GM23248 (cell line): ENCODE data around the gene CNDP1. TPM values are rescaled to one million over a fixed set of nuclear protein-coding genes. Genes with fewer than 3 reads are reported as not detected.

Experiments
- DNase-seq: peaks from one replicate; pipeline ENCODE4 v3.0.0-alpha.2; 2015
- H2AFZ ChIP-seq: fragments of 200-600 bp; sonication (generic); 2 replicates; pipeline ENCODE4 v1.6.1; 2016; ENCODE audit warnings: antibody characterized with exemption
- H3F3A ChIP-seq: fragments of 200-600 bp; sonication (generic); 2 replicates; pipeline ENCODE4 v1.6.1; 2016; ENCODE audit warnings: mild to moderate bottlenecking, antibody characterized with exemption, mixed run types; ENCODE audit not compliant: insufficient read depth
- H3K27ac ChIP-seq: fragments of 200-600 bp; sonication (generic); 2 replicates; pipeline ENCODE4 v1.5.1; 2016; ENCODE audit warnings: mild to moderate bottlenecking
- H3K27me3 ChIP-seq: fragments of 200-600 bp; sonication (generic); replicated peaks from 2 replicates; pipeline ENCODE4 v1.6.1; 2016; ENCODE audit warnings: mild to moderate bottlenecking; ENCODE audit not compliant: insufficient read depth
- H3K36me3 ChIP-seq: fragments of 200-600 bp; sonication (generic); 2 replicates; pipeline ENCODE4 v1.6.1; 2016; ENCODE audit warnings: low read depth, mild to moderate bottlenecking
- H3K4me1 ChIP-seq: fragments of 200-600 bp; sonication (generic); 2 replicates; pipeline ENCODE4 v1.6.1; 2016; ENCODE audit warnings: mild to moderate bottlenecking; ENCODE audit not compliant: insufficient read depth
- H3K4me2 ChIP-seq: fragments of 200-600 bp; sonication (generic); one replicate; pipeline ENCODE4 v1.6.1; 2016; ENCODE audit warnings: mild to moderate bottlenecking; ENCODE audit not compliant: unreplicated experiment
- H3K4me3 ChIP-seq: fragments of 200-600 bp; sonication (generic); 2 replicates; pipeline ENCODE4 v1.5.1; 2016; ENCODE audit warnings: mild to moderate bottlenecking
- H3K79me2 ChIP-seq: fragments of 200-600 bp; sonication (generic); 2 replicates; pipeline ENCODE4 v1.6.1; 2016; ENCODE audit warnings: mild to moderate bottlenecking; ENCODE audit not compliant: insufficient read depth
- H3K9ac ChIP-seq: fragments of 200-600 bp; sonication (generic); 2 replicates; pipeline ENCODE4 v1.6.1; 2016; ENCODE audit warnings: mild to moderate bottlenecking
- H3K9me2 ChIP-seq: fragments of 200-600 bp; sonication (generic); 2 replicates; pipeline ENCODE4 v1.6.1; 2016; ENCODE audit warnings: mixed run types, mild to moderate bottlenecking, moderate library complexity; ENCODE audit not compliant: insufficient read depth
- H3K9me3 ChIP-seq: fragments of 200-600 bp; sonication (generic); one replicate; pipeline ENCODE4 v1.6.1; 2017; ENCODE audit warnings: low read depth
- H4K20me1 ChIP-seq: fragments of 200-600 bp; sonication (generic); 2 replicates; pipeline ENCODE4 v1.6.0; 2016; ENCODE audit not compliant: insufficient read depth
- EZH2 ChIP-seq: fragments of 200-600 bp; sonication (generic); IDR thresholded peaks from 2 replicates; pipeline ENCODE4 v1.6.1; 2018; ENCODE audit warnings: antibody characterized with exemption, mild to moderate bottlenecking; ENCODE audit not compliant: insufficient read depth, poor library complexity, severe bottlenecking
- EZH2phosphoT487 ChIP-seq: fragments of 200-600 bp; sonication (generic); IDR thresholded peaks from 2 replicates; pipeline ENCODE4 v1.6.1; 2018; ENCODE audit warnings: antibody characterized with exemption, moderate library complexity, mild to moderate bottlenecking, low read depth; ENCODE audit not compliant: insufficient read depth
- WGBS, 2 experiments: methylation state at CpG; one replicate each; pipeline ENCODE4 v1.1.6; 2015 to 2017; ENCODE audit warnings: low lambda C conversion rate in 2 of 2, low coverage in 1 of 2; ENCODE audit errors: missing lambda C conversion rate in 2 of 2; 5-methylcytosine and 5-hydroxymethylcytosine counted together
- in situ Hi-C: fragments of 300-500 bp; cut with MboI; formaldehyde crosslinking; loops from 2 replicates; pipeline ENCODE4 v1.15.0; 2020
- polyA plus RNA-seq: library from polyadenylated mRNA; unstranded; fragments of >200 nt; fragmentation: Nextera tagmentation; extraction: Ambion mirVana; gene quantifications from 2 replicates; pipeline ENCODE4 v1.2.1, GENCODE V29; 2016
- total RNA-seq: library from RNA; depleted of rRNA; stranded (reverse); fragments of >200 nt; shearing (Covaris generic); gene quantifications from 2 replicates; pipeline ENCODE4 v1.2.3, GENCODE V29; 2014

The CNDP1 gene
- total and polyA plus RNA-seq, 2 experiments from 2014 or later: not detected

GRCh38 chr18:74513149-74513882, 21.0 kb upstream of the CNDP1 start:
- Histone ChIP-seq H3K36me3 (no peaks in the 10 kb centered on the region; the same call in 1 of the 2 replicates), H3K27ac (no peak overlapping the region), H3K27me3 (no peaks in the 10 kb centered on the region), H2AFZ (no peak overlapping the region), H4K20me1 (no peaks in the 10 kb centered on the region), H3K79me2 (no peaks in the 10 kb centered on the region; the same call in 1 of the 2 replicates), H3K4me2 (no peak overlapping the region), H3K9me2 (no peaks in the 10 kb centered on the region), H3K9me3 (no peaks in the 10 kb centered on the region), H3K9ac (no peak overlapping the region), H3F3A (no peaks in the 10 kb centered on the region), H3K4me1 (no peaks in the 10 kb centered on the region), H3K4me3 (no peak overlapping the region)
- TF ChIP-seq EZH2phosphoT487 (no peak), EZH2 (no peak)
- WGBS, 2 experiments: 96 to 98% methylated on average over 26 of the region's 27 CpGs
- DNase-seq: no peak
- in situ Hi-C loops: no loop called here

- TF ChIP-seq EZH2 (no peak), EZH2phosphoT487 (no peak)
- WGBS, 2 experiments: 94 to 95% methylated on average over 8 of the region's 8 CpGs
- in situ Hi-C loops: no loop called here
- H3K9me2 ChIP-seq: no peaks in the 10 kb centered on the region
- H3F3A ChIP-seq: no peaks in the 10 kb centered on the region
- H3K27ac ChIP-seq: no peak overlapping the region
- H3K27me3 ChIP-seq: no peaks in the 10 kb centered on the region
- no peak overlapping the region for H2AFZ ChIP-seq
- H3K4me1 ChIP-seq: no peaks in the 10 kb centered on the region
- H3K4me2 ChIP-seq: no peak overlapping the region
- no peaks in the 10 kb centered on the region; the same call in 1 of the 2 replicates for H3K36me3 ChIP-seq
- H3K79me2 ChIP-seq: no peaks in the 10 kb centered on the region
- no peak for DNase-seq
- no peak overlapping the region for H3K9ac ChIP-seq
- no peak overlapping the region for H3K4me3 ChIP-seq
- H4K20me1 ChIP-seq: no peaks in the 10 kb centered on the region
- no peaks in the 10 kb centered on the region for H3K9me3 ChIP-seq
Observed at GRCh38 chr18:74513883-74514205, 20.5 kb upstream of the CNDP1 start.

- Histone ChIP-seq H3K4me1 (no peaks in the 10 kb centered on the region), H3K4me2 (no peak overlapping the region), H3K9me2 (no peaks in the 10 kb centered on the region), H3K4me3 (no peak overlapping the region), H3K36me3 (peaks cover 5% of the 10 kb centered on the region; the same call in 1 of the 2 replicates), H3F3A (no peaks in the 10 kb centered on the region), H2AFZ (no peak overlapping the region), H3K79me2 (no peaks in the 10 kb centered on the region), H3K9ac (no peak overlapping the region), H3K27me3 (no peaks in the 10 kb centered on the region), H3K27ac (no peak overlapping the region), H4K20me1 (no peaks in the 10 kb centered on the region), H3K9me3 (no peaks in the 10 kb centered on the region)
- no peak for DNase-seq
- in situ Hi-C loops: no loop called here
- 98 to 99% methylated on average over 18 of the region's 18 CpGs for WGBS, 2 experiments
- TF ChIP-seq EZH2phosphoT487 (no peak), EZH2 (no peak)
Observed at GRCh38 chr18:74514860-74515495, 19.3 kb upstream of the CNDP1 start.

- H3K4me1 ChIP-seq: no peaks in the 10 kb centered on the region
- 95 to 96% methylated on average over 13 of the region's 13 CpGs for WGBS, 2 experiments
- peaks cover 5% of the 10 kb centered on the region; the same call in 1 of the 2 replicates for H3K36me3 ChIP-seq
- no peak overlapping the region for H3K9ac ChIP-seq
- no peak for DNase-seq
- no peaks in the 10 kb centered on the region for H3F3A ChIP-seq
- no peaks in the 10 kb centered on the region for H3K9me2 ChIP-seq
- no peaks in the 10 kb centered on the region for H4K20me1 ChIP-seq
- in situ Hi-C loops: no loop called here
- TF ChIP-seq EZH2 (no peak), EZH2phosphoT487 (no peak)
- no peak overlapping the region for H3K4me3 ChIP-seq
- no peaks in the 10 kb centered on the region for H3K27me3 ChIP-seq
- H3K27ac ChIP-seq: no peak overlapping the region
- H3K79me2 ChIP-seq: no peaks in the 10 kb centered on the region
- H2AFZ ChIP-seq: no peak overlapping the region
- H3K4me2 ChIP-seq: no peak overlapping the region
- H3K9me3 ChIP-seq: no peaks in the 10 kb centered on the region
Observed at GRCh38 chr18:74515620-74516231, 18.6 kb upstream of the CNDP1 start.
